CD1c-positive myeloid dendritic cell (primary cell): ENCODE data around the gene GNPTG.

Source experiments
- DNase-seq: peaks from one replicate; pipeline ENCODE4 v3.0.0-alpha.2; 2016; ENCODE audit errors: extremely low spot score

Gene GNPTG

GRCh38 chr16:1394367-1394951 is 42.7 kb downstream of the GNPTG start:
- no peak for DNase-seq

DNA sequence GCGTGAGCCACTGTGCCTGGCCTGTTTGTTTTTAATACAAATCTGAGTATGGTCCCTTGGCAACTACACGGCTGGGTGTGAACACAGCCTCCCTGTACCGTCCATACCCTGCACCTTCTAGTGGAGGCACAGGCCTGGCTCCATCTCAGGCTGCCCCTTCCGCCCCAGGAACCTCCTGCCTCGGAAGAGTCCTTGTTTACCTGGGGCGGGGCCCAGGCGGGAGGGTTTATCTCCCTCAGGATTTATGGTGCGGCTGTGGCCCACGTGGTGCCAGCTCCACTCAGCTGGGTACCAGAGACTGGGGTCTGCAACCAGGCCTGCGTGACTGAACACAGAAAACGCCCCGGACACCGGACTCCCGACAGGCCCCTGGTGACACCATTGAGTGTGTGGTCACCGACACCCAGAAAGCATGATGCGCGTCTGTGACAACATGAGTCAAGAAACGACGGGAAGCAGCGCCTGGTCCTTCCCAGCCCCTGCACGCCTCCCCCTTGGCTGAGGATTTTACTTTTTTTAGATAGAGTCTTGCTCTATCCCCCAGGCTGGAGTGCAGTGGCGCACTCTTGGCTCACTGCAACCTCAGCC is 43.8 kb downstream of the GNPTG start:
- DNase-seq: no peak

DNA sequence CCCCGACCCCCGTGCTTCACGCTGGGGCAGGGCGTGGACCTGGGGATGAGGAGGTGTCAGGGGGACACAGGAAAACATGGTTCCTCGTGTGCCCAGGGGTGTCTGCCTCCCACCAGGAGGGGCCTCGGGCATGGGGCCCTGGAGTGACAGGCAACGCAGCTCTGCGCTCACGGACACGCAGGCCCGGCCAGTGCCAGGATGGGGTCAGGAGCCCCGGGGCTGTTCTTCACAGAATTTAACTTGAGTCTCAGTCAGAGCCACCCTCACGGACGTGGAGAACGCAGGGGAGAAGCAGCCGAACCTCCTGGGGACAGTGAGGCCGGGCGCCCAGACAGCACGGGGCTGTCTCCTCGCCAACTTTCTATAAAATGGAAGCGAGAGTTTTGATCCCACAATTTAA is 46.0 kb downstream of the GNPTG start:
- DNase-seq: no peak

GRCh38 chr16:1398351-1398750 is 46.6 kb downstream of the GNPTG start:
- no peak for DNase-seq

- no peak for DNase-seq
Measured at GRCh38 chr16:1398826-1399581, 47.3 kb downstream of the GNPTG start.

- DNase-seq: no peak
Measured at GRCh38 chr16:1401061-1401757, 49.5 kb downstream of the GNPTG start.

DNA sequence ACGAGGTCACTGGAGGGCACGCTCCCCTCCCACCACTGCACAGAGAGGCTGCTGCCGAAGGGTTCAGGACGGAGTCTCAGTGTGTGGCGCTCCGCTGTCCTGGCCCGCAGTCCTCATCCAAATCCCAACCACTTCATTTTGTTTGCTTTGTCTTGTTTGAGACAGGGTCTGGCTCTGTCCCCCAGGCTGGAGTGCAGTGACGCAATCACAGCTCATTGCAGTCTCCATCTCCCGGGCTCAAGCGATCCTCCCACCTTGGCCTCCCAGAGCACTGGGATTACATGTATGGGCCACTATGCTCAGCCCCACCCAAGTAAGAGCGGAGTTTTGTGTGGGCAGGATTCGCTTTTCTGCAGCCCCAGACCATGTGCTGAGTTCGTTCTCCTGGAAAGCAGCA is 50.0 kb downstream of the GNPTG start:
- DNase-seq: no peak

DNA sequence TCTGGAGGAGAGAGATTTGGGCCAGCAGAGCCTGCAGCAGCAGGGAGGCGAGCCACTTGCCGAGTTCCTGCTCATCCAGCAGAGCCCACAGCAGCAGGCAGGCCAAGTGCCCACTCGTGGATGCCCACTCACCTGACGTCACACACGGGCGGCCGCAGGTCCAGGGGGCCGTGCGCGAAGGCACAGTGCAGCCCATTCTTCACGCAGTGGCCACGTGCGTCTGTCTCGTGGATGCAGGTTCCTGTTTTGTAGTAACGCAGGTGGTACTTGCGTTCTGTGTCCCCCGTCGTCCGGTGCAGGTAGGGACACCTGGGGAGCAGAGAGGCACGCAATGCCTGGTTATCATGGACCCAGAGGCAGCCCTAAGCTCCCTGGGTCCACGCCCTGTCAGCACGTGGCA is 51.3 kb downstream of the GNPTG start:
- DNase-seq: no peak

- DNase-seq: no peak
Measured at GRCh38 chr16:1403733-1404132, 52.0 kb downstream of the GNPTG start.

GRCh38 chr16:1407753-1408152 is 56.0 kb downstream of the GNPTG start:
- no peak for DNase-seq

DNA sequence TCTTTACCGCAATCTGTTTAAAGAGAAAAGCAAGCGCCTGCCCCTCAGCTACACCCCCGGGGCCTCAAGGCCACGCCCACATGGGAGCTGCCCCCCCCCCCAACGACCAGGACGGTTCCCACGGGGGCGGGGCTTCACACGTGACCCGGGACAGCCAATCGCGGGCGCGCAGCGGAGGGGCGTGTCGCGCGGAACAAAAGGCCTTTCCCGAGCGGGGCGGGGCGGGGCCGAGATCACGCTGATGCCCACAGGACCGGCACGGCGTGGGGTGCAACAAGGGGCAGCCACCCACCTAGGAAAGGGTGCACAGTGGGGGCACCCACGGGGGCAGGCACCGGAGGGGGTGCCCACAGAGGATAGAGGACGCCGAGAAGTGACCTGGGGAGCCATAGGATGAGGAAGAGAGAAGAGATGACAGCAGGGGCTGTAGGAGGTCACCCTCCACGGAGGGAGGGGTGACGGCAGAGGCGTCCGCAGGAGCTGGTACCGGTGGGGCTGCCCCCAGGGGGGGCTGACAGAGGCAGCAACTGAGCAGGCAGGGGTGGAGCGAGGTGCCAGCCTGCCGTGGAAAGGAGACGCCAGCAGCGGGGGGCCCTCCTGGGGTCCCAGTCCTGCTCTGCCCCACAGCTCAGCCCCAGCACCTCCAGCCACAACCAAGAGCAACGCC is 56.6 kb downstream of the GNPTG start:
- peak; percentile 93 for DNase-seq

- no peak for DNase-seq
Measured at GRCh38 chr16:1412847-1413246, 61.1 kb downstream of the GNPTG start.
